CD1c-positive myeloid dendritic cell (primary cell): ENCODE results near the gene ESPNL.

Experiments
- DNase-seq: peaks from one replicate; pipeline ENCODE4 v3.0.0-alpha.2; 2016; ENCODE audit errors: extremely low spot score

ESPNL gene

GRCh38 chr2:238171575-238172187 is 71.5 kb downstream of the ESPNL start:
- DNase-seq: no peak

GRCh38 chr2:238172439-238172838 is 72.3 kb downstream of the ESPNL start:
- DNase-seq: no peak

DNA sequence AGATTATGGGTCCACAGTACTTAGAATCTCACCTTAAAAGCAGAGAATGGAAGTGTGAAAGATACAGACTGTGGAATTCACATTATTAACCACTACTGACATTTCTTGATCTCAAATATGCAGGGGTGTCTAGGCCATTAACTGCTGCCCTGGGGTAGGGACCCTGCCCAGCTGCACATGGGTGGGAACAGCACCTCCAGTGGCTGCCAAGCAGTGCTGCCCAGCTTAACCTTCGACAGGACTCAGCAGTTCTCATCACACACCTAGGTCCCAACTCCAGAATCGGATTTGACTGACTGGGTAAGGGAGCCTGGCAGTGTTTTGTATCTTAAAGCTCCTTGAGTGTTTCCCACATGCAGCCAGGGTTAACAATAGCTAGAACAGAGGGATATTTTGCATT is 73.6 kb downstream of the ESPNL start:
- DNase-seq: no peak

- no peak for DNase-seq
Measured at GRCh38 chr2:238174291-238174690, 74.2 kb downstream of the ESPNL start.

GRCh38 chr2:238174701-238175100 is 74.6 kb downstream of the ESPNL start:
- DNase-seq: no peak

- no peak for DNase-seq
Measured at GRCh38 chr2:238176613-238177012, 76.5 kb downstream of the ESPNL start.

- no peak for DNase-seq
Measured at GRCh38 chr2:238180554-238180953, 80.4 kb downstream of the ESPNL start.

DNA sequence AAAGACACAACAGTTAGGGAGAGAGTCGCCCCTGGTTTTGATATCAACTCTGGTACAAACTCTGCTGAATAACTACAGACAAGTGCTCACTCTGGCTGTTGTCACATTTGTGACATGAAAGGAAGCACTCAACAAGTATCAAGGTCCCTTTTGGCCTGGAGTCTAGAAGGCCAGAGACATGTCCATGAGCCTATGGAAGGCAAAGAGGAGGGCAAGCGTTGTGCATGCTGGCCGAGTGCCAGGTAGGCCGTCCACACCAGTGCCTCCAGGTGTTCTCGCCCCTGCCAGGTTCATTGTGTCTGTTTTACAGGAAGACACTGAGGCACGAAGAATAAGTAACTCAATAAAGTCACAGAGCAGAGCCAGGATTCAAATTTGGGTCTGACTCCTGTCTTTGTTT is 82.2 kb downstream of the ESPNL start:
- DNase-seq: no peak
